Measurements from ENCODE around the gene THOC5. TPM values are rescaled to one million over a fixed set of nuclear protein-coding genes. Genes with fewer than 3 reads are reported as not detected.
"Not testable (repeated sequence)": the region's sequence is repeated elsewhere in the genome, so short reads cannot be mapped to it uniquely, and the experiment has no call there.

Gene THOC5
- total RNA-seq, 3 donors from 2014 or later = 33.2 to 55.4 (median 48.0) TPM

- no peaks in the 10 kb centered on the region for H3K9me3 ChIP-seq
- no peaks in the 10 kb centered on the region for H3K4me1 ChIP-seq
- no peaks in the 10 kb centered on the region for H3K36me3 ChIP-seq
- no peak overlapping the region for H3K27ac ChIP-seq
- DNase-seq (ENCODE audit: low spot score in 2 of 2) = no peak
- H3K27me3 ChIP-seq = no peaks in the 10 kb centered on the region
- TF ChIP-seq CTCF (IDR thresholded peaks at IDR 0.05) (no peak), POLR2A (IDR thresholded peaks at IDR 0.05) (no peak), POLR2AphosphoS5 (IDR thresholded peaks at IDR 0.05) (no peak)
- H3K4me3 ChIP-seq = no peak overlapping the region
- intact Hi-C loops (cut with DNase I; ENCODE audit: low total_unique reads) = no loop called here
Measured at GRCh38 chr22:29569011-29569678, 15.6 kb upstream of the THOC5 start.

- Histone ChIP-seq H3K4me1 (no peaks in the 10 kb centered on the region), H3K4me3 (no peak overlapping the region), H3K27ac (no peak overlapping the region), H3K27me3 (no peaks in the 10 kb centered on the region), H3K9me3 (no peaks in the 10 kb centered on the region), H3K36me3 (no peaks in the 10 kb centered on the region)
- intact Hi-C loops (cut with DNase I; ENCODE audit: low total_unique reads) = no loop called here
- TF ChIP-seq POLR2AphosphoS5 (IDR thresholded peaks at IDR 0.05) (no peak), CTCF (IDR thresholded peaks at IDR 0.05) (no peak), POLR2A (IDR thresholded peaks at IDR 0.05) (no peak)
- no peak for DNase-seq (ENCODE audit: low spot score in 2 of 2)
Measured at GRCh38 chr22:29567338-29567737, 13.8 kb upstream of the THOC5 start.

- H3K36me3 ChIP-seq; intact Hi-C loops (cut with DNase I; ENCODE audit: low total_unique reads); H3K4me3 ChIP-seq; H3K27me3 ChIP-seq; H3K27ac ChIP-seq; DNase-seq (ENCODE audit: low spot score in 2 of 2); H3K9me3 ChIP-seq; H3K4me1 ChIP-seq: not testable (repeated sequence)
Measured at GRCh38 chr22:29566513-29566912, 13.0 kb upstream of the THOC5 start.

- Histone ChIP-seq H3K27me3 (no peaks in the 10 kb centered on the region), H3K4me1 (no peaks in the 10 kb centered on the region), H3K27ac (no peak overlapping the region), H3K36me3 (no peaks in the 10 kb centered on the region), H3K9me3 (no peaks in the 10 kb centered on the region), H3K4me3 (no peak overlapping the region)
- intact Hi-C loops (cut with DNase I; ENCODE audit: low total_unique reads) = no loop called here
- no peak for TF ChIP-seq POLR2AphosphoS5 (IDR thresholded peaks at IDR 0.05)
- no peak for TF ChIP-seq CTCF (IDR thresholded peaks at IDR 0.05)
- no peak for TF ChIP-seq POLR2A (IDR thresholded peaks at IDR 0.05)
- DNase-seq (ENCODE audit: low spot score in 2 of 2) = no peak
Measured at GRCh38 chr22:29563652-29564460, 10.3 kb upstream of the THOC5 start.

- Histone ChIP-seq H3K4me3 (no peak overlapping the region), H3K27ac (no peak overlapping the region), H3K9me3 (no peaks in the 10 kb centered on the region), H3K27me3 (no peaks in the 10 kb centered on the region), H3K4me1 (no peaks in the 10 kb centered on the region), H3K36me3 (no peaks in the 10 kb centered on the region)
- DNase-seq (ENCODE audit: low spot score in 2 of 2) = no peak
- intact Hi-C loops (cut with DNase I; ENCODE audit: low total_unique reads) = no loop called here
- no peak for TF ChIP-seq POLR2A (IDR thresholded peaks at IDR 0.05)
- TF ChIP-seq CTCF (IDR thresholded peaks at IDR 0.05) = no peak
- TF ChIP-seq POLR2AphosphoS5 (IDR thresholded peaks at IDR 0.05) = no peak
Measured at GRCh38 chr22:29559853-29560252, 6.3 kb upstream of the THOC5 start.

Data from breast epithelium (tissue), 4 donors.